GM18907 (cell line): Measurements from ENCODE around the gene GATA5.

Experiments
- ATAC-seq: cut with Tn5 transposase; IDR thresholded peaks from one replicate; pipeline ENCODE4 v1.9.1; 2021; ENCODE audit warnings: mild to moderate bottlenecking, moderate library complexity; ENCODE audit not compliant: unreplicated experiment

The GATA5 gene

GRCh38 chr20:62475772-62476055, at the start of gene GATA5:
Gene GATA5, minus strand, starts transcription at chr20:62475995. Its CDS starts 474 bp downstream, at chr20:62475521.
- no peak for ATAC-seq

- ATAC-seq = no peak
These were observed 49.2 kb upstream of the GATA5 start for GRCh38 chr20:62525014-62525413.

GRCh38 chr20:62524505-62524911, 48.7 kb upstream of the GATA5 start:
- no peak for ATAC-seq

GRCh38 chr20:62523473-62524203, 47.8 kb upstream of the GATA5 start:
- ATAC-seq = no peak

- no peak for ATAC-seq
These were observed 47.1 kb upstream of the GATA5 start for GRCh38 chr20:62522748-62523396.

- no peak for ATAC-seq
These were observed 44.0 kb upstream of the GATA5 start for GRCh38 chr20:62519826-62520225.

GRCh38 chr20:62518911-62519310, 43.1 kb upstream of the GATA5 start:
- ATAC-seq = no peak

- ATAC-seq = no peak
These were observed 42.3 kb upstream of the GATA5 start for GRCh38 chr20:62517901-62518610.

GRCh38 chr20:62517168-62517567, 41.4 kb upstream of the GATA5 start:
- no peak for ATAC-seq

- ATAC-seq = no peak
These were observed 40.5 kb upstream of the GATA5 start for GRCh38 chr20:62516338-62516737.

GRCh38 chr20:62515826-62516225, 40.0 kb upstream of the GATA5 start:
- no peak for ATAC-seq

- ATAC-seq = no peak
These were observed 39.5 kb upstream of the GATA5 start for GRCh38 chr20:62515280-62515679.

GRCh38 chr20:62513991-62514390, 38.2 kb upstream of the GATA5 start:
- ATAC-seq = no peak

GRCh38 chr20:62511915-62512610, 36.3 kb upstream of the GATA5 start:
- no peak for ATAC-seq

- ATAC-seq = no peak
These were observed 35.6 kb upstream of the GATA5 start for GRCh38 chr20:62511300-62511914.

- no peak for ATAC-seq
These were observed 32.9 kb upstream of the GATA5 start for GRCh38 chr20:62508641-62509051.

GRCh38 chr20:62507991-62508640, 32.3 kb upstream of the GATA5 start:
- no peak for ATAC-seq

- no peak for ATAC-seq
These were observed 31.5 kb upstream of the GATA5 start for GRCh38 chr20:62507323-62507722.

GRCh38 chr20:62506791-62507190, 31.0 kb upstream of the GATA5 start:
- no peak for ATAC-seq

GRCh38 chr20:62506087-62506486, 30.3 kb upstream of the GATA5 start:
- ATAC-seq = no peak
